ENCODE data around the gene NDOR1.

NDOR1 gene

DNA sequence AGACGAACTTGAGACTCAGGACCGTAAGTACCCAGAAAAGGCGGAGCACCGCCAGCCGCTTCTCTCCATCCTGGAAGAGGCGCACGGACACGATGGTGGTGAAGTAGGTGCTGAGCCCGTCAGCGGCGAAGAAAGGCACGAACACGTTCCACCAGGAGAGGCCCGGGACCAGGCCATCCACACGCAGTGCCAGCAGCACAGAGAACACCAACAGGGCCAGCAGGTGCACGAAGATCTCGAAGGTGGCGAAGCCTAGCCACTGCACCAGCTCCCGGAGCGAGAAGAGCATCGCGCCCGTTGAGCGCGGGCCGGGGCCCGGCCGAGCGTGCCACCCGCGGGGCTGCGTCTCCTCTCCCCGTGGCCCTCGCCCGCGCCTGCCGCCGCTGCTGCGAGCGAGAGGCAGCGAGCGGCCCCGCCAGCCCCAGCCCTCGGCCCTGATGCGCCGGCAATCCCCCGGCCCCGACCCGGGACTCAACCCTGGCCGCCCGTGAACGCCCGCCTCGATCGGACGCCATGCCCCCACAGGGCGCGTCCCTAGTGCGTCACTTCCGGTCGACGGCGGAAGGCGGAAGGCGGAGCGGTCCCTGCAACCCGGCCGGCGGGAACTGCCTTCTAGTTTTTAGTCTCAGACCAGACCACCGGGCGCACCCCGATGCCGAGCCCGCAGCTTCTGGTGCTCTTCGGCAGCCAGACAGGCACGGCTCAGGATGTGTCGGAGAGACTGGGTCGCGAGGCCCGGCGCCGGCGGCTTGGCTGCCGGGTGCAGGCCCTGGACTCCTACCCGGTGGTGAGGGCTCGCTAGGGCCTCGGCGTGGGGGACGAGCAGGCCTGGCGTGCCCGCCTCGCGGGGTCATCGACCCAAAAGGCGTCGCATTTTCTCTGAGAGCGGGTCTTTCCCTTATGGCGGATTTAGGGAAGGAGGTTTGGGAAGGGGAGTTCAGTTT lies at the start of gene NDOR1, which contains the start of gene TMEM203:
TSS of gene NDOR1 (plus strand) at position 575 of the 944 bp plus-strand sequence. CDS start at position 653, 78 bp downstream.
TSS of gene TMEM203 (minus strand) at position 523 of the 944 bp plus-strand sequence. CDS start at position 289, 234 bp downstream.
- peak; percentile 47 for DNase-seq

DNA sequence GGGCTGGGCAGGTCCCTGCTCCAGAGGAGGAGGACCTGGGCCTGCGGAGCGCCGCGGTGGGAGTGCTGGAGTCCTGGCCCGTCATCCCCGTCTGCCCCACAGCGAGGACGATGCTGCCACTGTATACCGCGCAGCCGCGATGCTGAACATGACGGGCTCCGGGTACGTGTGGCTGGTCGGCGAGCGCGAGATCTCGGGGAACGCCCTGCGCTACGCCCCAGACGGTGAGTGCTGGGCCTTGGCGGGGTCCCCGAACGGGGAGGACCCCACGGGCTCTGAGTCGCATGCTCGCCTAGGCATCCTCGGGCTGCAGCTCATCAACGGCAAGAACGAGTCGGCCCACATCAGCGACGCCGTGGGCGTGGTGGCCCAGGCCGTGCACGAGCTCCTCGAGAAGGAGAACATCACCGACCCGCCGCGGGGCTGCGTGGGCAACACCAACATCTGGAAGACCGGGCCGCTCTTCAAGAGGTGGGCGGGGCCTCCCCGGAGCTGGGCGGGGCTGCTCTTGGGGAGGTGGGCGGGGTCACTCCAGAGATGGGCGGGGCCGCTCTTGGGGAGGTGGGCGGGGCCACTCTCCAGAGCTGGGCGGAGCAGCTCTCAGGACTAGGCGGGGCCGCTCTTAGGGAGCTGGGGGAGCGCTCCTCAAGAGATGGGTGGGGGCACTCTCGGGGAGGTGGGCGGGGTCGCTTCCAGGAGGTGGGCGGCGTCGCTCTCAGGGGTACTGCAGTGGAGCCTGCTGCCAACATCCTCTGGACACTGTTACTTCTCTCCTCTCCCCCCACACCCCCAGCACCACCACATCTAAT lies 48.7 kb upstream of the NDOR1 start:
- no peak for DNase-seq

- peak; percentile 42 for DNase-seq
These were observed 47.7 kb upstream of the NDOR1 start for GRCh38 chr9:137157618-137158415.

DNA sequence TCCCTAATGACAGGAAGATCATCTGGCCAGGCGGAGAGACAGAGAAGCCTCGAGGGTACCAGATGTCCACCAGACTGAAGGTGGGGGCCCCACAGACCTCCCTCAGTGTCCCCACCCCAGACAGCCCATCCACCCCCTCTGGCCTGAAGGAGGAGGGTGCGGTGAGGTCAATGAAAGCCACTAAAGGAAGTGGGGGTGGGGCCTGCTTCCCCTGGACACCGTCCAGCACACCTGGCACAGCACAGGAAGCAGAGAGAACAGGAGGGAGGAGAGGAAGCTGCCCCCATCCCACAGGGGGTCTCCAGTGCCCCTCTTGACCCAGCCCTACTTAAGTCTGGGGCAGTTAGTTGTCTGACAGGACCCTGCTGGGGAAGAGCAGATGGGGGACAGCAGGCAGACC lies 46.9 kb upstream of the NDOR1 start:
- no peak for DNase-seq

DNA sequence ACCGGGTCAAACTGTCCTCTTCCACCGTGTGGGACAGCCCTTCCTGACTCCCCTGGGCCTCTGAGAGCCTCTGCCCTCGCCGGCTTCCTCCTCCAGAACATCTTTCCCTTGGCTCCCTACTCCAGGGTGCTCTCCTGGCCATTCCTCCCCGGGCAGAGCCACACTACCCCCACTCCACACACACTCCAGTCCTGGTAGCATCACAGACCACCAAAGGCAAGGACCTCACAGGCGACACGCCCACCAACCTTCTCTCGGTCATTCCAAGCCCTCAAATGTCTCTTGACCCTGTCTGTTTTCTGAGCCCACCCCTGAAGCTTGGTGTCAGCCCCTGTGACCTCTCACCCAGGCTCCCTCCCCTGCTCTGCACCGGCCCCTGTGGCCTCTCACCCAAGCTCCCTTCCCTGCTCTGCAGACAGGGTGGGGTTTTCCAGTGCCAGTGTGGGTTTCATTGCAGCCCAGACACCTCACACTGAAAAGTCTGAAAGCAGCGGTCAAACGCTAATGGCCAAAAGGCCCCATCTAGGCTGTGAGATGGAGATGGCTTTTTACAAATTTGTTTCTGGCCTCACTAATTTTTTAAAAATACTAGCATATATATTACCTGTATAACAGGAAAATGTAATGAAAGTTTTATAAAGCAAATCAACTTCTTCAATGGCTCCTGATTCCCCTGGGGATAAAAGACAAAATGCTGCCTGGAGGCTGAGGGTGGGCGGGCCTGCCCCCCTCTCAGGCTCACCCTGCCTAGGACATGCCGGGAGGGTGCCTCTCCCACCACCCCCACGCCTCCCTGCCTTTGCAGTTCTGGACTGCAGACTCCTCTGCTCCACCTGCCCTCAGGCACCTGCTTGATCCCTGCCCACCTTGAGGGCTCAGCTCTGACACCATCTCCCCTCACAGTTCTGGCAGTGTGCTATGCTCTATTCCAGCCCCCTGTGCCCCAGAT lies 46.1 kb upstream of the NDOR1 start:
- DNase-seq: no peak

DNA sequence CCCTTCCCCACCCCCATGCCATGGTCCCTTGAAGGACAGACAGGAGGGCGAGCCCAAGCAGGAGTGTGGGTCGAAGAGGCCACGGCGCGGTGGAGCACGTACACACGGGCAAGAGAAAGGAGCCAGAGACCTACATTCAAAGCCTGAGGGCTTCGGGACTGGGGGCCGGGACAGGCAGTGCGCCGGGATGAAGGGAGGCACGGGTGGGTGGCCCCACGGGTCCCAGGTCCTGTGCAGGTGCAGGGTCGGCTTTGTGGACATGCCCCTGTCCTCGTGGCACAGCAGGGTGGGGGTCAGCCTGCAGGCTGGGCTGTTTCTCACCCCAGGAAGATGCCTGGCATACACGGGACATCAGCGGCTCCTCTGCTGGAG lies 45.5 kb upstream of the NDOR1 start:
- no peak for DNase-seq

DNA sequence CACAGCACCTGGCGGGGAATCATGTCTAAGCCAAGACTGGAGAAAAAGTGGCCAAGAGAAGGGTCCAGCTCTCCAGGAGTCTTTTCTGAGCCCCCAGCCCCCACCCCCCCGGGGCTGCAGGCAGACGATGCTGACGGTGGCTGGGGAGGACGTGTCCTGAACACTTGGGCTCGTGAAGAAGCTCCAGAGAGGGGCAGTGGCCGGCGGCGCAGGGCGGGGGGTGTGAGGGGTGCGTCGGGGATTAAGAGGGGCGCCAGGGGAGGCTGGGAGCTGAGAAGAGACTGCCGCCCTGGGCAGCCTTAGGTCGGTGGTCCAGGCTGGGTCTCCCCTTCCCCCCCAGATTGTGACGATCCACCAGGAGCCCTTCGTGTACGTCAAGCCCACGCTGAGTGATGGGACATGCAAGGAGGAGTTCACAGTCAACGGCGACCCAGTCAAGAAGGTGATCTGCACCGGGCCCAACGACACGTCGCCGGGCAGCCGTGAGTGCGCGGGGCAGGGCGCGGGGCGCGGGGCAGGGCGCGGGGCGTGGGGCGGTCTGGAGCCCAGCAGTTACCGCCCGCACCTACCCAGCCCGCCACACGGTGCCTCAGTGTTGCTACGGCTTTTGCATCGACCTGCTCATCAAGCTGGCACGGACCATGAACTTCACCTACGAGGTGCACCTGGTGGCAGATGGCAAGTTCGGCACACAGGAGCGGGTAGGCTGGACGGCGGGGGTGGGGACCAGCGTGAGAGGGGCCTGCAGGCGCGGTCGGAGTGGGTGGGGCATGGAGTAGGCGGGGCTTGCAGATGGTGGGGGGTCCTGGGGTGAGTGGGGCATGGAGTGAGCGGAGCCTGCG lies 44.6 kb upstream of the NDOR1 start:
- DNase-seq: no peak

- DNase-seq: no peak
These were observed 43.7 kb upstream of the NDOR1 start for GRCh38 chr9:137161558-137162486.

GRCh38 chr9:137162505-137163364 lies 42.8 kb upstream of the NDOR1 start:
- no peak for DNase-seq

DNA sequence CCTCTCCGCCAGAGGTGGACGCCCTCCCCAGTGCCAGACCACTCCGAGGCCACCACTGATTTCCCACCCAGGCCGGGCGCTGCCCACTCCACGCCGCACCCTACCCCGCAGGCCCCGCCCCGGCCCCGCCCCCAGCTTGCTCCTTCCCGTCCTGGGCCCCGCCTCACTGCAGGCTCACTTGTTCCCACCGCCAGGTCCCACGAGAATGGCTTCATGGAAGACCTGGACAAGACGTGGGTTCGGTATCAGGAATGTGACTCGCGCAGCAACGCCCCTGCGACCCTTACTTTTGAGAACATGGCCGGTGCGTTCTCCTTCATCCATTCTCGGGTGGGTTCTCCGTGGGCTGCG lies 42.2 kb upstream of the NDOR1 start:
- no peak for DNase-seq

- no peak for DNase-seq
These were observed 41.7 kb upstream of the NDOR1 start for GRCh38 chr9:137163805-137164204.

GRCh38 chr9:137164370-137165249 lies 40.9 kb upstream of the NDOR1 start:
- DNase-seq: no peak

GRCh38 chr9:137165250-137165836 lies 40.2 kb upstream of the NDOR1 start:
- no peak for DNase-seq

DNA sequence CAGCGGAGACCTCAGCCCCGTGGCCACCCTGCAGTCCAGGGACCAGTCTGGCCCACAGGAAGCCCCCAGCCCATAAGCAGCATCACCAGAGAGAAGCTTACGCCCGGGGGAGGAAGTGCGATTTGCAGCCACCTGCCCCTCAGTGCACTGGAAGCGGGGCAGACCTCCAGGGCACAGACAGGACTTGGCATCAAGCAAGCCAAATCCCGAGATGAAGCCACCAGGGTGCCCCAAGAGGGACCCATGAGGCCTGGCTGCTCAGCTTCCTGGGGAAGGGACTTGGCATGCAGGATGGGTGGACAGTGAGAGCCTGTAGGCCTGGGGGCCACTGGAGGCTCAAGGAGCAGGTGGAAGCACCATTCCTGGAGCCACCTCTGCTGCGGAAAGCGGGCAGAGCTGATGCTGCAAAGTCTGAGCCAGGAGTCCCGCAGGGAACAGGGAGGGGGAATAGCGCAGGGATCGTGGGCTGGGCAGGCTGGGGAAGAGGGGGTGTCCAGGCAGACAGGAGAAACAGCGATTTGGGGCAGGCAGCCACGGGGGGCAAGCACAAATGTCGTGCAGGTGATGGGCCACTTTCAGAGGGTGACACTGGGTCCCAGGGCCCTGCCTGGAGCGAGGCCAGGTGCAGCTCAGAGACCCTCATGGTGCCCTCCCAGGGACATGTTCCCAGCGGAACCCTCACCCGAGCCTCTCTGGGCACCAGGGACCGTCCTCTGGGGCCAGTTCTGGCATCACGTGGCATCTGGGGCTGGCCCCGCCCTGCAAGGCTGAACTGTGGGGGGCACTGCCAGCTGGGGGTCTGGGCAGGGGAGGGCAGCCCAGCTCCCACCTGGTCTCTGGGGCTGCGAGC lies 38.9 kb upstream of the NDOR1 start:
- DNase-seq: no peak

- no peak for DNase-seq
These were observed 38.2 kb upstream of the NDOR1 start for GRCh38 chr9:137167277-137167746.

Data from DMS 273 treated with DMSO at 0.1 percent for 48 hours (cell line).